HepG2 (cell line): Measurements from ENCODE around the gene GPC6. TPM values are rescaled to one million over a fixed set of nuclear protein-coding genes. Genes with fewer than 3 reads are reported as not detected.

Source experiments
- ATAC-seq: fragments of 200-7000 bp; cut with Tn5 transposase; 3 replicates; pipeline ENCODE4 v1.9.1; 2020; ENCODE audit warnings: mild to moderate bottlenecking, moderate library complexity
- BruUV-seq: library from RNA; stranded (reverse); fragments of 400-500 nt; replicated peaks from 2 replicates; lab custom pipeline; 2021; lab: Mats Ljungman, UMichigan
- CTCF ChIA-PET: fragments of 300-600 bp; formaldehyde crosslinking; extraction: SDS; loops from one replicate; lab custom pipeline; 2021; ENCODE audit warnings: low total read pairs, inconsistent platforms, low intra/inter-chr PET ratio; lab: Yijun Ruan, JAX
- POLR2A ChIA-PET: fragments of 350-600 bp; sonication (Branson Sonifier 250); formaldehyde crosslinking; loops from one replicate; lab custom pipeline; 2020; ENCODE audit warnings: antibody characterized with exemption, inconsistent platforms; lab: Yijun Ruan, JAX
- DNase-seq: peaks from one replicate; pipeline ENCODE4 v3.0.0-alpha.2; 2015; ENCODE audit warnings: low spot score
- FAIRE-seq: peaks from 3 replicates; lab custom pipeline; 2011; peaks lifted over from hg19 to GRCh38; lab: Jason Lieb, UNC
- H2AFZ ChIP-seq: one replicate; pipeline ENCODE4 v1.6.1; 2011; ENCODE audit warnings: low read length, inconsistent platforms
- H3K27ac ChIP-seq: fragments of 300-600 bp; 3 replicates; pipeline ENCODE4 v1.8.0; 2011; ENCODE audit warnings: mixed run types, mild to moderate bottlenecking, mixed read lengths, low read length, inconsistent platforms; ENCODE audit not compliant: insufficient read depth; ENCODE audit errors: extremely low read length
- H3K27me3 ChIP-seq, 2 experiments: fragments of 200-600 bp in 1 of 2; 2 replicates in 1 of 2; 3 replicates in 1 of 2; pipeline versions ENCODE4 v1.6.0 to v1.8.0; 2011; ENCODE audit warnings: low read length in 2 of 2, mild to moderate bottlenecking in 2 of 2, moderate library complexity in 2 of 2, inconsistent platforms in 1 of 2; ENCODE audit not compliant: insufficient read depth in 2 of 2, control insufficient read depth in 1 of 2
- H3K36me3 ChIP-seq, 2 experiments: fragments of 200-600 bp in 1 of 2; replicated peaks in 1 of 2; 2 replicates in 1 of 2; 3 replicates in 1 of 2; pipeline versions ENCODE4 v1.5.1 to v1.8.0; 2011; ENCODE audit warnings: low read length in 2 of 2, inconsistent platforms in 1 of 2; ENCODE audit not compliant: insufficient read depth in 2 of 2, control insufficient read depth in 1 of 2
- H3K4me1 ChIP-seq: 2 replicates; pipeline ENCODE4 v1.5.1; 2012; ENCODE audit warnings: low read length, inconsistent platforms; ENCODE audit not compliant: insufficient read depth
- H3K4me2 ChIP-seq: 2 replicates; pipeline ENCODE4 v1.6.0; 2011; ENCODE audit warnings: low read depth, low read length, inconsistent platforms
- H3K4me3 ChIP-seq, 3 experiments: fragments of 200-600 bp in 1 of 3; sonication (generic), shearing (Covaris generic) in 1 of 3; replicated peaks in 1 of 3; 2 replicates each; pipeline ENCODE4 v1.5.1; 2011 to 2016; ENCODE audit warnings: low read length in 3 of 3, inconsistent platforms in 2 of 3, low read depth in 2 of 3, mild to moderate bottlenecking in 2 of 3, control low read depth in 1 of 3, mixed read lengths in 1 of 3; ENCODE audit not compliant: insufficient read depth in 1 of 3
- H3K79me2 ChIP-seq: one replicate; pipeline ENCODE4 v1.6.1; 2011; ENCODE audit warnings: low read length, inconsistent platforms; ENCODE audit not compliant: insufficient read depth
- H3K9ac ChIP-seq: 2 replicates; pipeline ENCODE4 v1.6.0; 2011; ENCODE audit warnings: mild to moderate bottlenecking, low read depth, low read length, inconsistent platforms; ENCODE audit not compliant: insufficient read depth
- H3K9me3 ChIP-seq: 2 replicates; pipeline ENCODE4 v1.5.1; 2012; ENCODE audit warnings: mild to moderate bottlenecking, low read length
- H4K20me1 ChIP-seq: 2 replicates; pipeline ENCODE4 v1.6.0; 2011; ENCODE audit warnings: inconsistent platforms, mild to moderate bottlenecking, low read length, moderate library complexity; ENCODE audit not compliant: insufficient read depth
- CBX2 ChIP-seq, 2 experiments: fragments of 200-600 bp in 1 of 2; sonication (generic); formaldehyde crosslinking in 1 of 2; IDR thresholded peaks; 2 replicates each; pipeline versions ENCODE4 v1.7.0 to v1.8.1; 2018 to 2022; ENCODE audit warnings: low read depth in 2 of 2, low read length in 1 of 2, mild to moderate bottlenecking in 1 of 2, missing genetic modification reagents in 1 of 2
- GPN1 ChIP-seq: sonication (generic); formaldehyde crosslinking; IDR thresholded peaks from 2 replicates; pipeline ENCODE4 v1.5.1; 2020; ENCODE audit warnings: missing genetic modification reagents, borderline replicate concordance
- HOXD1 ChIP-seq: sonication (generic); formaldehyde crosslinking; IDR thresholded peaks from 2 replicates; pipeline ENCODE4 v1.5.0; 2020; ENCODE audit warnings: missing genetic modification reagents
- IKZF4 ChIP-seq: sonication (generic); formaldehyde crosslinking; IDR thresholded peaks from 2 replicates; pipeline ENCODE4 v1.5.1; 2020; ENCODE audit warnings: borderline replicate concordance, mild to moderate bottlenecking, low read depth, missing genetic modification reagents; ENCODE audit errors: not compliant biosample characterization
- NR3C1 ChIP-seq: sonication (generic); formaldehyde crosslinking; IDR thresholded peaks from 2 replicates; pipeline ENCODE4 v1.4.0; 2020; ENCODE audit warnings: missing genetic modification reagents
- NRL ChIP-seq: sonication (generic); formaldehyde crosslinking; IDR thresholded peaks from 2 replicates; pipeline ENCODE4 v1.5.0; 2020; ENCODE audit warnings: missing genetic modification reagents, mild to moderate bottlenecking, moderate library complexity, borderline replicate concordance
- PREB ChIP-seq: sonication (generic); formaldehyde crosslinking; IDR thresholded peaks from 2 replicates; pipeline ENCODE4 v1.4.0; 2020; ENCODE audit warnings: missing genetic modification reagents
- RFX1 ChIP-seq: fragments of 450-650 bp; IDR thresholded peaks from 2 replicates; pipeline ENCODE4 v1.6.1; 2017
- TOE1 ChIP-seq: sonication (generic); formaldehyde crosslinking; IDR thresholded peaks from 2 replicates; pipeline ENCODE4 v1.4.0; 2020; ENCODE audit warnings: mild to moderate bottlenecking, missing genetic modification reagents
- U2AF2 ChIP-seq: fragments of 200-400 bp; formaldehyde crosslinking; IDR thresholded peaks from 2 replicates; pipeline ENCODE4 v1.6.1; 2017; ENCODE audit warnings: low read depth, mild to moderate bottlenecking, low read length
- ZMAT3 ChIP-seq: sonication (generic); formaldehyde crosslinking; conservative IDR thresholded peaks from 2 replicates; pipeline ENCODE4 v1.7.0; 2021; ENCODE audit warnings: missing genetic modification reagents
- WGBS: methylation state at CpG from one replicate; pipeline ENCODE4 v1.1.6; 2017; ENCODE audit warnings: low lambda C conversion rate; 5-methylcytosine and 5-hydroxymethylcytosine counted together
- in situ Hi-C: cut with HindIII; loops from 2 replicates; pipeline ENCODE4 v1.10.0; 2017; ENCODE audit warnings: low pct_unique_long_range_greater_than_20kb; ENCODE audit not compliant: extremely low pct_ligation_motif_present
- intact Hi-C: fragments of 100-400 bp; cut with micrococcal nuclease; formaldehyde crosslinking; loops from one replicate; pipeline ENCODE4 v1.10.0; 2022; ENCODE audit not compliant: unreplicated experiment
- polyA plus RNA-seq, 8 experiments: library from polyadenylated mRNA; depleted of rRNA in 3 of 8; stranded (reverse) in 7 of 8; unstranded in 1 of 8; fragments of >200 nt; fragmentation: Illumina TruSeq in 4 of 8; extraction: Trizol in 4 of 8; gene quantifications; 2 replicates each; pipeline versions ENCODE4 v1.2.1 to v1.2.3, GENCODE V29; 2011 to 2016; ENCODE audit warnings: low read depth in 4 of 8, missing spikeins in 1 of 8, mixed read lengths in 1 of 8; ENCODE audit not compliant: insufficient read depth in 1 of 8
- total RNA-seq, 5 experiments: library from RNA; depleted of rRNA; stranded (reverse); fragments of >200 nt; fragmentation: Illumina TruSeq; extraction: Trizol; gene quantifications; 2 replicates each; pipeline ENCODE4 v1.2.3, GENCODE V29; 2016; ENCODE audit warnings: low read depth in 1 of 5
- TF ChIP-seq, protein P1 (sequence below): sonication (generic); formaldehyde crosslinking; IDR thresholded peaks from 2 replicates; pipeline ENCODE4 v1.4.0; 2020; ENCODE audit warnings: mild to moderate bottlenecking, missing genetic modification reagents
- TF ChIP-seq, protein P2 (sequence below): sonication (generic); formaldehyde crosslinking; IDR thresholded peaks from 2 replicates; pipeline ENCODE4 v1.8.0; 2022; ENCODE audit warnings: mild to moderate bottlenecking, missing genetic modification reagents; ENCODE audit not compliant: insufficient replicate concordance
- TF ChIP-seq, protein P3 (sequence below): sonication (generic); formaldehyde crosslinking; IDR thresholded peaks from 2 replicates; pipeline ENCODE4 v1.4.0; 2020; ENCODE audit warnings: mild to moderate bottlenecking, missing genetic modification reagents

The GPC6 gene
- total and polyA plus RNA-seq, 2 of the 13 experiments (the other 11 are each of a cell fraction or from before 2014, with no cell fraction given) = 24.5 to 33.9 TPM

DNA sequence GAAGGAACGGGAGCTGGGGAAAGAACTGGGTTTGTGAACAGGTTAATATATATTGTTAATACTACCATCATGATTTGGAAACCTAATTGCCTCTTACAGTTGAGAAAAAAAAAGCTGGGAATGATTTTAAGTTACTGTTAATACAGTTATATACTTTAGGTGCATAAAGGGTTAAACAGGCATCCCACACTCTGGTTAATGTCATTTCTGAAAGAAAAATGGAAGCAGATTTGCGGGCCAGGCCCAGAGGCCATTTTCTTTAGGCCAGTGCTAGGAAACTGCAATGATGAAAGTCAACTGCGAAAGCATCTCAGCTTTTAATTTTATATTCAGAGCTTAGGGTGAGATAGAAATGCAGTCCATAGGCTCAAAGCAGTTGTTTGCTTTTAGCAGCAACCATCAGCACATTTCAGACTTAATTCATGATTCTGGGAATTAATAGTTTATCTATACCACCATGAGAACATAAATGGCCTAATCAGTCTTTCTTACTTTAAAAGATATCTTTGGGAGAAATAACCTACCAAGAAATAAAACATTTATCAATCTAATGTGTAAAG is 592.8 kb downstream of the GPC6 start:
- no peak for FAIRE-seq
- WGBS = 96% methylated on average over 3 of the region's 3 CpGs
- POLR2A ChIA-PET = no interaction called here

More for the DNA sequence above, 592.8 kb downstream of the GPC6 start:
- Histone ChIP-seq H4K20me1 (no peaks in the 10 kb centered on the region), H3K27ac (no peak overlapping the region), H3K4me3 (no peak overlapping the region), H2AFZ (no peak overlapping the region), H3K4me1 (no peaks in the 10 kb centered on the region), H3K9me3 (no peaks in the 10 kb centered on the region), H3K4me2 (no peak overlapping the region), H3K9ac (no peak overlapping the region), H3K36me3 (no peaks in the 10 kb centered on the region), H3K79me2 (no peaks in the 10 kb centered on the region), H3K27me3 (no peaks in the 10 kb centered on the region; a peak in 1 of 5 replicates)
- DNase-seq = no peak
- intact Hi-C loops = no loop called here
- CTCF ChIA-PET = no interaction called here
- no TSS peak for BruUV-seq
- in situ Hi-C loops = no loop called here
- TF ChIP-seq HOXD1 (CRISPR knock-in tag) (no peak), RFX1 (no peak), TOE1 (CRISPR knock-in tag) (no peak), CBX2 (IDR thresholded peaks at IDR 0.05; ENCODE audit: low read depth, low read length) (no peak), CBX2 (CRISPR knock-in tag; IDR thresholded peaks at IDR 0.05; ENCODE audit: low read depth) (no peak), U2AF2 (no peak), GPN1 (CRISPR knock-in tag) (no peak), ZMAT3 (no peak), IKZF4 (no peak), PREB (no peak), NRL (CRISPR knock-in tag) (no peak), NR3C1 (CRISPR knock-in tag) (no peak)
- TF ChIP-seq, protein P1, sequence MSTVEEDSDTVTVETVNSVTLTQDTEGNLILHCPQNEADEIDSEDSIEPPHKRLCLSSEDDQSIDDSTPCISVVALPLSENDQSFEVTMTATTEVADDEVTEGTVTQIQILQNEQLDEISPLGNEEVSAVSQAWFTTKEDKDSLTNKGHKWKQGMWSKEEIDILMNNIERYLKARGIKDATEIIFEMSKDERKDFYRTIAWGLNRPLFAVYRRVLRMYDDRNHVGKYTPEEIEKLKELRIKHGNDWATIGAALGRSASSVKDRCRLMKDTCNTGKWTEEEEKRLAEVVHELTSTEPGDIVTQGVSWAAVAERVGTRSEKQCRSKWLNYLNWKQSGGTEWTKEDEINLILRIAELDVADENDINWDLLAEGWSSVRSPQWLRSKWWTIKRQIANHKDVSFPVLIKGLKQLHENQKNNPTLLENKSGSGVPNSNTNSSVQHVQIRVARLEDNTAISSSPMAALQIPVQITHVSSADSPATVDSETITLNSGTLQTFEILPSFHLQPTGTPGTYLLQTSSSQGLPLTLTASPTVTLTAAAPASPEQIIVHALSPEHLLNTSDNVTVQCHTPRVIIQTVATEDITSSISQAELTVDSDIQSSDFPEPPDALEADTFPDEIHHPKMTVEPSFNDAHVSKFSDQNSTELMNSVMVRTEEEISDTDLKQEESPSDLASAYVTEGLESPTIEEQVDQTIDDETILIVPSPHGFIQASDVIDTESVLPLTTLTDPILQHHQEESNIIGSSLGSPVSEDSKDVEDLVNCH = no peak
- TF ChIP-seq, protein P2, sequence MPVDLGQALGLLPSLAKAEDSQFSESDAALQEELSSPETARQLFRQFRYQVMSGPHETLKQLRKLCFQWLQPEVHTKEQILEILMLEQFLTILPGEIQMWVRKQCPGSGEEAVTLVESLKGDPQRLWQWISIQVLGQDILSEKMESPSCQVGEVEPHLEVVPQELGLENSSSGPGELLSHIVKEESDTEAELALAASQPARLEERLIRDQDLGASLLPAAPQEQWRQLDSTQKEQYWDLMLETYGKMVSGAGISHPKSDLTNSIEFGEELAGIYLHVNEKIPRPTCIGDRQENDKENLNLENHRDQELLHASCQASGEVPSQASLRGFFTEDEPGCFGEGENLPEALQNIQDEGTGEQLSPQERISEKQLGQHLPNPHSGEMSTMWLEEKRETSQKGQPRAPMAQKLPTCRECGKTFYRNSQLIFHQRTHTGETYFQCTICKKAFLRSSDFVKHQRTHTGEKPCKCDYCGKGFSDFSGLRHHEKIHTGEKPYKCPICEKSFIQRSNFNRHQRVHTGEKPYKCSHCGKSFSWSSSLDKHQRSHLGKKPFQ = no peak
- TF ChIP-seq, protein P3, sequence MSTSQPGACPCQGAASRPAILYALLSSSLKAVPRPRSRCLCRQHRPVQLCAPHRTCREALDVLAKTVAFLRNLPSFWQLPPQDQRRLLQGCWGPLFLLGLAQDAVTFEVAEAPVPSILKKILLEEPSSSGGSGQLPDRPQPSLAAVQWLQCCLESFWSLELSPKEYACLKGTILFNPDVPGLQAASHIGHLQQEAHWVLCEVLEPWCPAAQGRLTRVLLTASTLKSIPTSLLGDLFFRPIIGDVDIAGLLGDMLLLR (CRISPR knock-in tag) = no peak
- no peak for ATAC-seq
